ENCODE data around the gene ARSI. TPM values are rescaled to one million over a fixed set of nuclear protein-coding genes. Genes with fewer than 3 reads are reported as not detected.

The ARSI gene
- total and polyA plus RNA-seq, 2 donors, result 0.59 to 0.76 TPM

GRCh38 chr5:150329881-150330876 lies 27.5 kb upstream of the ARSI start:
- Histone ChIP-seq H3K4me3 (ENCODE audit: low read length in 2 of 2) (no peak overlapping the region), H3K36me3 (ENCODE audit: control insufficient read depth in 2 of 2, insufficient read depth in 2 of 2, low read length in 1 of 2) (no peaks in the 10 kb centered on the region), H3K27me3 (ENCODE audit: control insufficient read depth in 2 of 2, insufficient read depth in 1 of 2, low read length in 1 of 2) (no peaks in the 10 kb centered on the region), H3K4me1 (ENCODE audit: control insufficient read depth in 2 of 2, insufficient read depth in 2 of 2, low read length in 2 of 2) (no peaks in the 10 kb centered on the region), H3K9me3 (ENCODE audit: control insufficient read depth in 2 of 2, insufficient read depth in 1 of 2, low read length in 1 of 2) (no peaks in the 10 kb centered on the region), H3K27ac (ENCODE audit: low read depth in 1 of 2, low read length in 1 of 2) (no peak overlapping the region)
- 81% methylated on average over 17 of the region's 17 CpGs for WGBS
- no peak for DNase-seq (ENCODE audit: low read depth in 6 of 9, low spot score in 9 of 9)

GRCh38 chr5:150329038-150329437 lies 26.3 kb upstream of the ARSI start:
- H3K4me1 ChIP-seq (ENCODE audit: control insufficient read depth in 2 of 2, insufficient read depth in 2 of 2, low read length in 2 of 2), result no peaks in the 10 kb centered on the region
- no peak overlapping the region for H3K27ac ChIP-seq (ENCODE audit: low read depth in 1 of 2, low read length in 1 of 2)
- DNase-seq (ENCODE audit: low read depth in 6 of 9, low spot score in 9 of 9), result no peak
- H3K36me3 ChIP-seq (ENCODE audit: control insufficient read depth in 2 of 2, insufficient read depth in 2 of 2, low read length in 1 of 2), result no peaks in the 10 kb centered on the region
- no peaks in the 10 kb centered on the region for H3K27me3 ChIP-seq (ENCODE audit: control insufficient read depth in 2 of 2, insufficient read depth in 1 of 2, low read length in 1 of 2)
- H3K4me3 ChIP-seq (ENCODE audit: low read length in 2 of 2), result no peak overlapping the region
- 83% methylated on average over 2 of the region's 2 CpGs for WGBS
- H3K9me3 ChIP-seq (ENCODE audit: control insufficient read depth in 2 of 2, insufficient read depth in 1 of 2, low read length in 1 of 2), result no peaks in the 10 kb centered on the region

GRCh38 chr5:150328515-150328914 lies 25.8 kb upstream of the ARSI start:
- Histone ChIP-seq H3K4me3 (ENCODE audit: low read length in 2 of 2) (no peak overlapping the region), H3K4me1 (ENCODE audit: control insufficient read depth in 2 of 2, insufficient read depth in 2 of 2, low read length in 2 of 2) (no peaks in the 10 kb centered on the region), H3K9me3 (ENCODE audit: control insufficient read depth in 2 of 2, insufficient read depth in 1 of 2, low read length in 1 of 2) (no peaks in the 10 kb centered on the region), H3K36me3 (ENCODE audit: control insufficient read depth in 2 of 2, insufficient read depth in 2 of 2, low read length in 1 of 2) (no peaks in the 10 kb centered on the region), H3K27me3 (ENCODE audit: control insufficient read depth in 2 of 2, insufficient read depth in 1 of 2, low read length in 1 of 2) (no peaks in the 10 kb centered on the region), H3K27ac (ENCODE audit: low read depth in 1 of 2, low read length in 1 of 2) (no peak overlapping the region)
- DNase-seq (ENCODE audit: low read depth in 6 of 9, low spot score in 9 of 9), result no peak
- 95% methylated on average over 2 of the region's 2 CpGs for WGBS

- Histone ChIP-seq H3K36me3 (ENCODE audit: control insufficient read depth in 2 of 2, insufficient read depth in 2 of 2, low read length in 1 of 2) (no peaks in the 10 kb centered on the region), H3K27me3 (ENCODE audit: control insufficient read depth in 2 of 2, insufficient read depth in 1 of 2, low read length in 1 of 2) (no peaks in the 10 kb centered on the region), H3K27ac (ENCODE audit: low read depth in 1 of 2, low read length in 1 of 2) (no peak overlapping the region), H3K4me3 (ENCODE audit: low read length in 2 of 2) (no peak overlapping the region), H3K4me1 (ENCODE audit: control insufficient read depth in 2 of 2, insufficient read depth in 2 of 2, low read length in 2 of 2) (no peaks in the 10 kb centered on the region), H3K9me3 (ENCODE audit: control insufficient read depth in 2 of 2, insufficient read depth in 1 of 2, low read length in 1 of 2) (no peaks in the 10 kb centered on the region)
- no peak for DNase-seq (ENCODE audit: low read depth in 6 of 9, low spot score in 9 of 9)
- WGBS, result 92% methylated on average over 3 of the region's 3 CpGs
These were observed 24.4 kb upstream of the ARSI start for GRCh38 chr5:150327139-150327538.

- DNase-seq (ENCODE audit: low read depth in 6 of 9, low spot score in 9 of 9), result no peak
These were observed 24.0 kb upstream of the ARSI start for GRCh38 chr5:150326707-150327106.

GRCh38 chr5:150325426-150325825 lies 22.7 kb upstream of the ARSI start:
- no peaks in the 10 kb centered on the region for H3K27me3 ChIP-seq (ENCODE audit: control insufficient read depth in 2 of 2, insufficient read depth in 1 of 2, low read length in 1 of 2)
- DNase-seq (ENCODE audit: low read depth in 6 of 9, low spot score in 9 of 9), result no peak
- no peaks in the 10 kb centered on the region for H3K36me3 ChIP-seq (ENCODE audit: control insufficient read depth in 2 of 2, insufficient read depth in 2 of 2, low read length in 1 of 2)
- no peaks in the 10 kb centered on the region for H3K4me1 ChIP-seq (ENCODE audit: control insufficient read depth in 2 of 2, insufficient read depth in 2 of 2, low read length in 2 of 2)
- H3K9me3 ChIP-seq (ENCODE audit: control insufficient read depth in 2 of 2, insufficient read depth in 1 of 2, low read length in 1 of 2), result no peaks in the 10 kb centered on the region
- H3K4me3 ChIP-seq (ENCODE audit: low read length in 2 of 2), result no peak overlapping the region
- no peak overlapping the region for H3K27ac ChIP-seq (ENCODE audit: low read depth in 1 of 2, low read length in 1 of 2)
- WGBS, result 90% methylated on average over 4 of the region's 4 CpGs

More at GRCh38 chr5:150326707-150327106, 24.0 kb upstream of the ARSI start:
- Histone ChIP-seq H3K9me3 (ENCODE audit: control insufficient read depth in 2 of 2, insufficient read depth in 1 of 2, low read length in 1 of 2) (no peaks in the 10 kb centered on the region), H3K36me3 (ENCODE audit: control insufficient read depth in 2 of 2, insufficient read depth in 2 of 2, low read length in 1 of 2) (no peaks in the 10 kb centered on the region), H3K27me3 (ENCODE audit: control insufficient read depth in 2 of 2, insufficient read depth in 1 of 2, low read length in 1 of 2) (no peaks in the 10 kb centered on the region), H3K4me3 (ENCODE audit: low read length in 2 of 2) (no peak overlapping the region), H3K27ac (ENCODE audit: low read depth in 1 of 2, low read length in 1 of 2) (no peak overlapping the region), H3K4me1 (ENCODE audit: control insufficient read depth in 2 of 2, insufficient read depth in 2 of 2, low read length in 2 of 2) (no peaks in the 10 kb centered on the region)
- 86% methylated on average over 2 of the region's 2 CpGs for WGBS

- no peak overlapping the region for H3K4me3 ChIP-seq (ENCODE audit: low read length in 2 of 2)
- DNase-seq (ENCODE audit: low read depth in 6 of 9, low spot score in 9 of 9), result no peak
- H3K27me3 ChIP-seq (ENCODE audit: control insufficient read depth in 2 of 2, insufficient read depth in 1 of 2, low read length in 1 of 2), result no peaks in the 10 kb centered on the region
- peaks cover 0 to 5% of the 10 kb centered on the region in 2 donors for H3K4me1 ChIP-seq (ENCODE audit: control insufficient read depth in 2 of 2, insufficient read depth in 2 of 2, low read length in 2 of 2)
- no peaks in the 10 kb centered on the region for H3K36me3 ChIP-seq (ENCODE audit: control insufficient read depth in 2 of 2, insufficient read depth in 2 of 2, low read length in 1 of 2)
- WGBS, result 93% methylated on average over 8 of the region's 8 CpGs
- H3K27ac ChIP-seq (ENCODE audit: low read depth in 1 of 2, low read length in 1 of 2), result no peak overlapping the region
- H3K9me3 ChIP-seq (ENCODE audit: control insufficient read depth in 2 of 2, insufficient read depth in 1 of 2, low read length in 1 of 2), result no peaks in the 10 kb centered on the region
These were observed 21.1 kb upstream of the ARSI start for GRCh38 chr5:150323819-150324218.

GRCh38 chr5:150323092-150323491 lies 20.4 kb upstream of the ARSI start:
- H3K4me3 ChIP-seq (ENCODE audit: low read length in 2 of 2), result no peak overlapping the region
- no peaks in the 10 kb centered on the region for H3K9me3 ChIP-seq (ENCODE audit: control insufficient read depth in 2 of 2, insufficient read depth in 1 of 2, low read length in 1 of 2)
- H3K27me3 ChIP-seq (ENCODE audit: control insufficient read depth in 2 of 2, insufficient read depth in 1 of 2, low read length in 1 of 2), result no peaks in the 10 kb centered on the region
- H3K36me3 ChIP-seq (ENCODE audit: control insufficient read depth in 2 of 2, insufficient read depth in 2 of 2, low read length in 1 of 2), result no peaks in the 10 kb centered on the region
- H3K27ac ChIP-seq (ENCODE audit: low read depth in 1 of 2, low read length in 1 of 2), result no peak overlapping the region
- no peak for DNase-seq (ENCODE audit: low read depth in 6 of 9, low spot score in 9 of 9)
- WGBS, result 88% methylated on average over 6 of the region's 6 CpGs
- peaks cover 0 to 6% of the 10 kb centered on the region in 2 donors for H3K4me1 ChIP-seq (ENCODE audit: control insufficient read depth in 2 of 2, insufficient read depth in 2 of 2, low read length in 2 of 2)

- H3K4me3 ChIP-seq (ENCODE audit: low read length in 2 of 2), result no peak overlapping the region
- H3K9me3 ChIP-seq (ENCODE audit: control insufficient read depth in 2 of 2, insufficient read depth in 1 of 2, low read length in 1 of 2), result no peaks in the 10 kb centered on the region
- H3K4me1 ChIP-seq (ENCODE audit: control insufficient read depth in 2 of 2, insufficient read depth in 2 of 2, low read length in 2 of 2), result peaks cover 0 to 6% of the 10 kb centered on the region in 2 donors
These were observed 19.5 kb upstream of the ARSI start for GRCh38 chr5:150322202-150322601.

More at GRCh38 chr5:150322202-150322601, 19.5 kb upstream of the ARSI start:
- Histone ChIP-seq H3K27me3 (ENCODE audit: control insufficient read depth in 2 of 2, insufficient read depth in 1 of 2, low read length in 1 of 2) (no peaks in the 10 kb centered on the region), H3K27ac (ENCODE audit: low read depth in 1 of 2, low read length in 1 of 2) (no peak overlapping the region), H3K36me3 (ENCODE audit: control insufficient read depth in 2 of 2, insufficient read depth in 2 of 2, low read length in 1 of 2) (no peaks in the 10 kb centered on the region)
- no peak for DNase-seq (ENCODE audit: low read depth in 6 of 9, low spot score in 9 of 9)
